ENCODE data around the gene FAM124A.

FAM124A gene

GRCh38 chr13:51213173-51213728, 8.9 kb upstream of the FAM124A start:
- DNase-seq: no peak
- in situ Hi-C loops (cut with MboI; ENCODE audit: low pct_unique_long_range_greater_than_20kb, low sequenced_read_pairs): no loop called here

- in situ Hi-C loops (cut with MboI; ENCODE audit: low pct_unique_long_range_greater_than_20kb, low sequenced_read_pairs): no loop called here
- DNase-seq: no peak
Observed at GRCh38 chr13:51218626-51219025, 3.6 kb upstream of the FAM124A start.

- in situ Hi-C loops (cut with MboI; ENCODE audit: low pct_unique_long_range_greater_than_20kb, low sequenced_read_pairs): no loop called here
Observed at GRCh38 chr13:51220706-51221105, 1.5 kb upstream of the FAM124A start.

DNA sequence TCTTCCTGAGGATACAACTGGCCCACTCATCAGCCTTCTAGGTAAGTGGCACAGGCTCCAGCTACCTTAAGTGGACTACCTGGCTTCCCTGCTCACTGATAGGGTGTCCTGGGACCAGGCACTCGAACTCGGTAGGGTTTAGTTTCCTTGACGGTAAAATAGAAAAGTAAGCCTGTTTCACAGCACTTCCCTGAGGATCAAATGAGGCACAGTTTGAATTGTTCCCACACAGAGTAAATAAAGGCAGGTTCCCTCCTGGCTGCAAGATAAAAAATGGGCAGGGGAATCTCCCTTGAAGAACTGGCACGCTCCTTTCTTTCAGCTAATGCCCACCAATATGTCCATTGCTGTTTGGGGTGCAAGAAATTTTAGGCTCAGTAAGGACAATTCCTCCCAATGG, 1.1 kb upstream of the FAM124A start:
- in situ Hi-C loops (cut with MboI; ENCODE audit: low pct_unique_long_range_greater_than_20kb, low sequenced_read_pairs): no loop called here
- DNase-seq: no peak

More at GRCh38 chr13:51220706-51221105, 1.5 kb upstream of the FAM124A start:
- no peak for DNase-seq

DNA sequence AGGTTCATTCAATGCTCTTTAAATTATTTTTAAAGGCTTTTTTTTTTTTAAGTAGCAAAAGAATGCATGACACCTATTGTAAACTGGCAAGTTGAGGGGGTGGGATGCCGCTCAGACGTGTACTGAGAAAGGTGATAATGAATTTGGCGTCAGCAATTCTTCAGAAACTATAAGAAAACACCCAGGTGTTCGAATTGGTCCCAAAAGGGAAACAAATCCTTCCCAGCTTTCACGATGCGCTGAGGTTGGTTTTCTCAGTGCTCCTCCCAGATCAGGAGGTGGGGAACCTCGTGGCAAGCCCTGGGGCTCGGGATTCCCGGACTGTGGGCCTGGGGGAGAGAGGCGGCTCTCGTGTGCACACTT, 543 bp upstream of the FAM124A start:
- in situ Hi-C loops (cut with MboI; ENCODE audit: low pct_unique_long_range_greater_than_20kb, low sequenced_read_pairs): no loop called here
- DNase-seq: no peak

DNA sequence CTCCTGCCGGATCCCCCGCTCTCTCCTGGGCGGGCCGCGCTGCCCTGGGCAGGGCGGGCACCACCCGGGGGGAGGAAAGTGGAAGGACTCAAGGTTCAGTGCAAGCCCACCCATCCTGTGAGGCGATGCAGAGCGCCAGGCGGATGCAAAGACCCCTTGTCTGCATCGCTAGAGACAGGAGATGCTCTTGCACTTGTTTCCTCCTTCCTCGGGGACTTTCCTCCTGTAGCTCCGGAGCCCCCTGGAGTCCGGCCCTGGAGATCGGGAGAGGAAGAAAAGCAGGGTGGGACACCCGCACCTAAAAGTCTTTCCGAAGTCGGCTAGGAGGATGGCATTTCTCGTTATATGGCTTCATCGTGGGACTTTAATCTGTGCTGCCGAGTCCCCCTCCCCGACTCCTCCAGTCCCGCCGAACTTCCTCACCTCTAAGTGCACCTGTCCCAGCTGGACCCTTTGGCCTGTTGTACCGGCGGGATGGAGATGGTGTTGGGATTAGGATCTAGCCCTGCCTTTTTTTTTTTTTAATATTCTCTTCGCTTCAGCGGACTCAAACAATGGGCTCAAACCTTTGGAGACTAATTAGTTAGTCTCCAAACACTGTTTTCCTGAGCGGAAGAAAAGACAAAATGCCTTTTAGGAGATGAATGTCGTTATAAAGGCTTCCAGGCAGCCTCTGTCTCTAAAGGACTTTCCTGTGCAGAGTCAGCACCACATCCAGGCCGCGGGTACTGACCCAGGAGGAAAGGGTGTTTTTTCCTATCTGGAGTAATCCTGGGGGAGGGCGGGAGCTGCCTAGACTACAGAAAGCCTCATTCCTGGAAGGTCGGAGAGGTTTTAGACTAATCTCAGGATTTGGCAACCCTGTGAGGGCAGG, 725 bp downstream of the FAM124A start:
- peak; percentile 23 for DNase-seq
- in situ Hi-C loops (cut with MboI; ENCODE audit: low pct_unique_long_range_greater_than_20kb, low sequenced_read_pairs): no loop called here

GRCh38 chr13:51223560-51224270, 1.5 kb downstream of the FAM124A start:
- no peak for DNase-seq
- in situ Hi-C loops (cut with MboI; ENCODE audit: low pct_unique_long_range_greater_than_20kb, low sequenced_read_pairs): no loop called here

DNA sequence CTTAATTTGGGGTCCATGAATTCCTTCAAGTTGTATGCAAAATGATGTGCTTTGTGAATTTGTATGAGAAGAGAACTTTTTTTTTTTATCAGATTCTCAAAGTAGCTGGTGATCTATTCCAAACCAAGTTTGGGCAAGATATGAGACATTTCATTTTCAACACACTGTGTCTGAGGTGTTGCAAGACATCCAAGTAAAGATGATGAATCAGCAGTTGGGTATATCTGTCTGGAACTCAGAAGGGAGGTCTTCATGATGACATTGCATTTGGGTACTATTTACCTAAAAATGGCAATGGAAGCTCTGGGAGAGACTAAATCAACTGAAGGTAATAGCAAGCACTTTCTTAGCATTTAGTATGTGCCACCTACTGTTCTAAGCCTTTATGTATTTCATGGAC, 2.8 kb downstream of the FAM124A start:
- DNase-seq: no peak
- in situ Hi-C loops (cut with MboI; ENCODE audit: low pct_unique_long_range_greater_than_20kb, low sequenced_read_pairs): no loop called here

GRCh38 chr13:51227404-51227803, 5.2 kb downstream of the FAM124A start:
- DNase-seq: no peak
- in situ Hi-C loops (cut with MboI; ENCODE audit: low pct_unique_long_range_greater_than_20kb, low sequenced_read_pairs): no loop called here

- in situ Hi-C loops (cut with MboI; ENCODE audit: low pct_unique_long_range_greater_than_20kb, low sequenced_read_pairs): no loop called here
- no peak for DNase-seq
Observed at GRCh38 chr13:51229101-51229719, 7.0 kb downstream of the FAM124A start.

- DNase-seq: no peak
- in situ Hi-C loops (cut with MboI; ENCODE audit: low pct_unique_long_range_greater_than_20kb, low sequenced_read_pairs): no loop called here
Observed at GRCh38 chr13:51229731-51230130, 7.5 kb downstream of the FAM124A start.

- in situ Hi-C loops (cut with MboI; ENCODE audit: low pct_unique_long_range_greater_than_20kb, low sequenced_read_pairs): no loop called here
- DNase-seq: no peak
Observed at GRCh38 chr13:51230477-51231105, 8.4 kb downstream of the FAM124A start.

DNA sequence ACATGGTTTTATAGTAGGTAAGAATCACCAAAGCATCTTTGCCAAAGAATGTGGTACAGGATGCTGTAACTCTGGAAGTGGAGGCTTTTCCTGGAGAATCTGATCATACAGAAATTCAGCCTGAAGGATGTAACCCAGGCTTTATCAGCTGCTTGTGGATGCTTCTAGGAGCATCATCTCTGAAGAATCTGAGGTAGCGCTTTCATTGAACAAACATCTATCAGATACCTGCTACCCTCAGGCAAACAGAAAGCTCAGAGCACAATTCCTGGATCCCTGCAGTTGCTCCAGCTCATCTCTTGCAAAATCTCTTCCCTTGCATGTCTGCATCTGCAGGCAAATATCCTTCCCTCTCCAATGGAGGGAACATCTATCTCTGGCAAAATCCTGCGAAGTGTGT, 9.3 kb downstream of the FAM124A start:
- DNase-seq: no peak
- in situ Hi-C loops (cut with MboI; ENCODE audit: low pct_unique_long_range_greater_than_20kb, low sequenced_read_pairs): no loop called here

DNA sequence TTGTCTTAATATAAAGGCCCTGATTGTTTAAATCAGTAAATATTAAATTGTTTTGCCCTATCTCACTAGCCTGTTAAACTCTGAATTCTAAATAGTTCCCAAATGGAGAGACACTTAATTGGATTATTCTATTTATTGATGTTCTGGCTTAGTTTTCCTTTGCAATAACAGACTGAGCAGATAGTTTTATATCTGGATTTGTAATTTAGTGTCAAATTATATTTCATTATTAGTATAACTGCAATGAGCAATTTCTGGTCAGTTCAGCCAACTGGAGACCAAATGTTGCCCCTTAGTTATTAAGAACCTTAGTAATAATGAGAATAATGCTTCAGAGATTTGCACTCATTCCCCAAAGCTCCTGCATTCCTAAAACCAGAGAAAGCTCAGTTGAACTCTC, 10.1 kb downstream of the FAM124A start:
- no peak for DNase-seq

GRCh38 chr13:51233117-51233826, 11.1 kb downstream of the FAM124A start:
- in situ Hi-C loops (cut with MboI; ENCODE audit: low pct_unique_long_range_greater_than_20kb, low sequenced_read_pairs): no loop called here
- DNase-seq: no peak

More for the DNA sequence above, 10.1 kb downstream of the FAM124A start:
- in situ Hi-C loops (cut with MboI; ENCODE audit: low pct_unique_long_range_greater_than_20kb, low sequenced_read_pairs): no loop called here

- DNase-seq: no peak
- in situ Hi-C loops (cut with MboI; ENCODE audit: low pct_unique_long_range_greater_than_20kb, low sequenced_read_pairs): no loop called here
Observed at GRCh38 chr13:51234676-51235075, 12.5 kb downstream of the FAM124A start.

DNA sequence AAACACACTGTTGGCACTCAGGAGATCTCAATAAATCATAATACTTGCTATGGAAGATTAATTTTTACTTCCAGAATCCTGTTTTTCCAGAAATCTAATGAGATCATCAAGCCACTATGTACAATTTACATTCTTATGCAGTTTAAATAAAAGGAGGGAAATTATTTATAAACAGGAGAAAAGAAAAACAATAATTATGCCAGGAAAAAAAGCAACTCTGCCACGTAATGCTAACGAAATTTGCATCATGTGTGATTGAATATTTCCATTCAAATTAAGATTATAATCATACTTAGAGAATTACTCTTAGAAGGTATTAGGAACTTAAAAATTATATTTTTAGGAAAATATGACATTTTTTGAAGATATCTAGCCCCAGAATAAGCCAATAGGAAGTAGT, 13.0 kb downstream of the FAM124A start:
- DNase-seq: no peak
- in situ Hi-C loops (cut with MboI; ENCODE audit: low pct_unique_long_range_greater_than_20kb, low sequenced_read_pairs): no loop called here

DNA sequence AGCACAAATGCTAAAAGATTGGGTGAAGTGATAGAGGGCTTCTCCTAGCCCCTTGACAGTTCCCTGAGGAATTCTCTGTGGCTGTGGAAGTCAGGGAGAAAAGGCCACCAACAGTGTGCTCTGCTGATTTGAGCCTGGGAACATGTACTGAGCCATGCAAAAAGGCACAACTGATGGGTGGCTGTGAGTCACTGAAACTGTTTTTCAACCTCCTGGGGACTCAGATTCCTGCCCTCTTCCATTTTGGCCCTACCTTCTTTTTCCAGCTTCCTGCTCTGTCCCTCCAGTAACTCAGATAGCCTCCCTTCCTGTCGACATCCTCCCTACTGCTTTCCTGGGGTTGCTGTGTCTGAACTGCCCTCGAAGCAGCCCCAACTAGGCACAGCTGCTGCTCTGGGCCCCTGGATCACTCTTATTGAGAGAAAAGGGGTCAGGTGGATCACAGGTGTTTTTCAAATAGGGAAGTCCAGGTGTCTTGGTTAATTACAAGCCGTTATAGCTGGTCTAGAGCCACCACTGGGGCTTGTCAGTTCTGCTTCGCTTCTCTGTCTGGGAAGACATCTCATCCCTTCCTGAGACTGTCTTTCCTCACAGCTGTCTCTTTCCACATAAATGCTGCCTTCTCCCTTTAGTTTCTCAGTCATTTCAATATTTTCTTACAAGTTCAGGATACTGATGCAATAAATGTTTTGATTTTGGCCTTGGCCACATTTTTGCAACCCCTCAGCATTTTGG, 13.7 kb downstream of the FAM124A start:
- in situ Hi-C loops (cut with MboI; ENCODE audit: low pct_unique_long_range_greater_than_20kb, low sequenced_read_pairs): no loop called here

More for the DNA sequence above, 13.7 kb downstream of the FAM124A start:
- DNase-seq: no peak
